ENCODE data around the gene MSL3B.

DNA sequence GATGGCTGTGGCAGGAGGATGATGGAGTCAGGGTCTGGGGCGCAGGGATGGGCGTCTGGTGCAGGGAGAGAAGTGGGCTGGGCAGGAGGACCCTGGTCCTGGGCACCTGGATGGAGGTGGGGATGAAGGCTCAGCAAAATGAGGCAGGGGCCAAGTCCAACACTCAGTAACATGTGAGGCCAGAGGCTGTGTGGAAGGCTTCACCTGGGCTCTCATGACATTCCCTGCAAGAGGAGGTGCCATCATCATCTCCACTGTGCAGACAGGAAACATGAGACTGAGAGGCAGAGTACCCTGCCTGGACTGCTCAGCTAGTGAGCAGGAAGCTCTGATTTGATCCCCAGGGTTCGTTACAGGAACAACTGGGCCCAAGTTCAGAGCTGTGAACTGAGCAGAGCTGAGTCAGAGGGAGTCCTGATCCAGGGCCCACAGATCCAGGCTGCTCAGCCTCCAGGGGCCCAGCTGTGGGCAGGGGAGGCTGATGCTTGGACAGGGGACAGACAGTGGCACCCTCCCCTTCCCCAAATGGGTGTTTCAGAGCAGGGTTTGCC is 50.8 kb downstream of the MSL3B start:
- no peak for TF ChIP-seq POLR2A (IDR thresholded peaks at IDR 0.05; ENCODE audit: low read length)
- TF ChIP-seq GATA1 (IDR thresholded peaks at IDR 0.05; ENCODE audit: low read depth, low read length), result no peak
